SK-N-SH treated with all-trans-retinoic acid at 6 μM for 48 hours (cell line): ENCODE measurements around the gene TERB1.

Experiments used
- ARNTL ChIP-seq: fragments of 450-650 bp; formaldehyde crosslinking; IDR thresholded peaks from 2 replicates; pipeline ENCODE4 v1.5.0; 2020; ENCODE audit warnings: low read depth, mild to moderate bottlenecking, moderate library complexity, borderline replicate concordance
- BACH2 ChIP-seq: fragments of 250-450 bp; sonication (Bioruptor Pico); IDR thresholded peaks from 2 replicates; pipeline ENCODE4 v1.9.0; 2021; ENCODE audit warnings: mild to moderate bottlenecking, borderline replicate concordance
- GLIS3 ChIP-seq: fragments of 250-450 bp; sonication (Bioruptor Pico); IDR thresholded peaks from 2 replicates; pipeline ENCODE4 v1.5.0; 2020; ENCODE audit warnings: mild to moderate bottlenecking, moderate library complexity
- PATZ1 ChIP-seq: fragments of 250-450 bp; sonication (Bioruptor Pico); IDR thresholded peaks from 2 replicates; pipeline ENCODE4 v1.8.0; 2020; ENCODE audit warnings: mild to moderate bottlenecking, moderate library complexity, borderline replicate concordance
- POU6F1 ChIP-seq: fragments of 250-450 bp; sonication (Bioruptor Pico); IDR thresholded peaks from 2 replicates; pipeline ENCODE4 v1.8.0; 2021; ENCODE audit warnings: low read depth, mild to moderate bottlenecking, moderate library complexity, borderline replicate concordance
- ZNF565 ChIP-seq: fragments of 450-650 bp; formaldehyde crosslinking; conservative IDR thresholded peaks from 2 replicates; pipeline ENCODE4 v1.5.0; 2020; ENCODE audit warnings: low read depth, mild to moderate bottlenecking, moderate library complexity

DNA sequence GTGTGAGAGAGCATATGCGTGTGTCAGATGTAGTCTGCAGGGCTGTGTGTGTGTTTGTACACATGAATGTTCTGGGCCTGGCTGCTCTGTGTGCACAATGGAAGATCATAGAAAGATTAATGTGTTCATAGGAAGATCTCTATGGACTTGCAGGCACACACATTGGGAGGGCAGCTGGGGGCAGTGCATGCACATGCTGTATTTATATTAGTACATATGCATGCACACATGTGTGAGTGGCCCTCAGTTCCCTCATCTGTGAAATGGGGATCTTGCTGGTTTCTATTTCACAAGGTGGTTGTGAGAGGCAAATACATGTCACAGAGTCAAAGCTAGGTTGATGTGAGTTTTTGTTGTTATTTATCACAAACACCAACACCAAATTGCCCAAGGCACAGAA lies 44.9 kb upstream of the TERB1 start:
- TF ChIP-seq BACH2 (CRISPR knock-in tag) (no peak), ARNTL (CRISPR knock-in tag) (no peak), PATZ1 (CRISPR knock-in tag) (no peak), POU6F1 (CRISPR knock-in tag) (no peak), GLIS3 (CRISPR knock-in tag) (no peak), ZNF565 (CRISPR knock-in tag) (no peak)
